ENCODE data around the gene RAB40B.
A peak's percentile ranks its signal among the peaks of the same experiment; 100 is the strongest.

Gene RAB40B

GRCh38 chr17:82650723-82651122 is 47.8 kb downstream of the RAB40B start:
- POLR2A ChIA-PET (ENCODE audit: low non-redundant PET) = no interaction called here
- TF ChIP-seq, protein P1, sequence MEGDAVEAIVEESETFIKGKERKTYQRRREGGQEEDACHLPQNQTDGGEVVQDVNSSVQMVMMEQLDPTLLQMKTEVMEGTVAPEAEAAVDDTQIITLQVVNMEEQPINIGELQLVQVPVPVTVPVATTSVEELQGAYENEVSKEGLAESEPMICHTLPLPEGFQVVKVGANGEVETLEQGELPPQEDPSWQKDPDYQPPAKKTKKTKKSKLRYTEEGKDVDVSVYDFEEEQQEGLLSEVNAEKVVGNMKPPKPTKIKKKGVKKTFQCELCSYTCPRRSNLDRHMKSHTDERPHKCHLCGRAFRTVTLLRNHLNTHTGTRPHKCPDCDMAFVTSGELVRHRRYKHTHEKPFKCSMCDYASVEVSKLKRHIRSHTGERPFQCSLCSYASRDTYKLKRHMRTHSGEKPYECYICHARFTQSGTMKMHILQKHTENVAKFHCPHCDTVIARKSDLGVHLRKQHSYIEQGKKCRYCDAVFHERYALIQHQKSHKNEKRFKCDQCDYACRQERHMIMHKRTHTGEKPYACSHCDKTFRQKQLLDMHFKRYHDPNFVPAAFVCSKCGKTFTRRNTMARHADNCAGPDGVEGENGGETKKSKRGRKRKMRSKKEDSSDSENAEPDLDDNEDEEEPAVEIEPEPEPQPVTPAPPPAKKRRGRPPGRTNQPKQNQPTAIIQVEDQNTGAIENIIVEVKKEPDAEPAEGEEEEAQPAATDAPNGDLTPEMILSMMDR (conservative IDR thresholded peaks at IDR 0.05; ENCODE audit: low read depth) = no peak

DNA sequence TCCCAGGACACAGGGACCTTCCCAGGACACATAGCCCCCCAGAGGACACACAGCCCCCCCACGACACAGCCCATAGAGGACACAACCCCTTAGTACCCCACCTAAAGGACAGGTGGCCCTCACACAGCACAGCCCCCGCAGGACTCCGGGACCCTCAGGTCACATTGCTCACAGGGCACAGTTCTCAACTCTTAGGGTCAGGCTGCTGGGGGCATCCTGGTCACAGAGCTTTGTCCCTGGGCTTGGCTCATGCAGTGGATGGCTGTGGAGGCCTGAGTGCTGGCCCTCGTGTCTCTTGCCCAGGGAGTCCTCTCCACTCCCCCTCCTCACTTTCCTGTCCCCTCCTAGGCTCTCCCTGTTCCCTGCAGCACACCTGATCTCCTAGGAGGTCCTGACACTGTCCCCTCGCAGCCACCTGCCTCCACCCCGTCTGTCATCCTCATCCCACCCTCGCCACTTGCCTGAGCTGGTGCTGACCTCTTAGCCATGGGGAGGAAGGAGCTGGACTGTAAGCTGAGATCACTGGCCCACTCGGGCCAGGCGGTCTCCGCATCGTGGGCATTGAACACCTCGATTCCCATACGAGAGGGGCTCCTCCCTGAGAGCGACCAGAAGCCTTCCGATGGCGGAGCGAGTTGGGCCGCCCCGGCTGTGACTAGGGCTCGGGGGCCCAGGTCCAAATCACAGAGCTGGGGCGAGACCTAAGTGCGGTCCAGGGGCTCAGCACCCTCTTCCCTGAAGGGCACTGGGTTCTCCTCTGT is 48.8 kb downstream of the RAB40B start:
- TF ChIP-seq, protein P1 (conservative IDR thresholded peaks at IDR 0.05; ENCODE audit: low read depth) = no peak
- peak overlapping the region; percentile 97 for H3K27ac ChIP-seq
- ChIA-PET POLR2A (ENCODE audit: low non-redundant PET) (no interaction called here), CTCF (no interaction called here)
- DNase-seq (ENCODE audit: low spot score) = no peak

More at GRCh38 chr17:82650723-82651122, 47.8 kb downstream of the RAB40B start:
- DNase-seq (ENCODE audit: low spot score) = no peak
- CTCF ChIA-PET = interaction anchor here (0.5 to 0.6 kb wide), 2 partner anchors 125 to 1965 kb away, joined by 3 read pairs; no protein-coding TSS in a partner anchor
- H3K27ac ChIP-seq = no peak overlapping the region

DNA sequence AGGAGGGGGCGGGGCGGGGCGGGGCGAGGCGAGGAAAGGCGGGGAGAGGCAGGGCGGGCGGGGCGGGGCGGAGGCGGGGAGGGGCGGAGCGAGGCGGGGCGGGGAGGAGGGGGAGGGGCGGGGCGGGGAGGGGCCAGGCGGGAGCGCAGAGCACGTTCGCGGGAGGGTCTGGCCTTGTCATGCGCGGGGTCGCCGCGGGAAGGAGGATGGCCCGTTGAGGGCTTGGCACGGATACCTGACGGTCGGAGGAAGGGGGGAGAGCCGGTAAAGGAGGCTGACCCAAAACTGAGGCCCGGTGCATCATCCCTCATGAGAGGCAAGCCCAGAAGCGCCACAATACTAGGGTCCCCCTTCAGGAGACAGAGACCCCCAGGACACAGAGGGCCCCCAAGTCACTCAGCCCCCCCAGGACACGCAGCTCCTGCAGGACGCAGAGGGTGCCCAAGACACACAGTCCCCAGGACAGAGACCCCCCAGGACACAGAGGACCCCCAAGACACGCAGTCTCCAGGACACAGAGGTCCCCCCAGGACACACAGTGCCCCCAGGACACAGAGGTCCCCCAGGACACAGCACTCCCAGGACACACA is 49.7 kb downstream of the RAB40B start:
- H3K27ac ChIP-seq = peak overlapping the region; percentile 97
- CTCF ChIA-PET = no interaction called here
- DNase-seq (ENCODE audit: low spot score) = peak; percentile 67
- TF ChIP-seq, protein P1 (conservative IDR thresholded peaks at IDR 0.05; ENCODE audit: low read depth) = no peak
- POLR2A ChIA-PET (ENCODE audit: low non-redundant PET) = no interaction called here

DNA sequence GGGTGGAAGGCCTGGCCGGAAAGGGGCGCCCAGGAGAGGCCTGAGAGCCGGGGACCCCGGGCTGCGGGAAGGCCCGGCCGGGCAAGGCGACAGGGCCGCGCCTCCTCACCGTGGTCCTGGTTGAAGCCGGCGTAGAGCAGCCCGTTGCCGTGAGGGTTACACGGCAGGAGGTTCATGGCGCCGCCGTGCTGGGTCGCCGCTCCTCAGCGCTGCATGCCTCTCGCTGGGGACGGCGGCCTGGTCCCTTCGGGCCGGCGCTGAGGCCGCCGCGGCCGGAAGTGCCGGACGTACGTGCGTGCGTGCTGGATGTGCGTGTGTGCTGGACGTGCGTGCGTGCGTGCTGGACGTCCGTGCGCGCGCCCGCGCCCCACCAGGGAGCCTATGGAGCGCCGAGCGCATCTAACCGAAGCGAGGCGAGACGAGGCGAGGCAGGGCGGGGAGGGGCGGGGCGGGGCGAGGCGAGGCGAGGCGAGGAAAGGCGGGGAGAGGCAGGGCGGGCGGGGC is 50.3 kb downstream of the RAB40B start, which contains the start of gene WDR45B:
Gene WDR45B, minus strand, starts transcription at position 280 of the 504 bp plus-strand sequence. Its CDS starts 104 bp downstream, at position 176.
- TF ChIP-seq, protein P1 (conservative IDR thresholded peaks at IDR 0.05; ENCODE audit: low read depth) = no peak
- H3K27ac ChIP-seq = peak within 1 kb of the TSS; percentile 97
- POLR2A ChIA-PET (ENCODE audit: low non-redundant PET) = no interaction called here
- DNase-seq (ENCODE audit: low spot score) = peak; percentile 97
- CTCF ChIA-PET = interaction anchor here (0.6 kb wide), 1 partner anchor 86 kb away, joined by 3 read pairs; no protein-coding TSS in a partner anchor

DNA sequence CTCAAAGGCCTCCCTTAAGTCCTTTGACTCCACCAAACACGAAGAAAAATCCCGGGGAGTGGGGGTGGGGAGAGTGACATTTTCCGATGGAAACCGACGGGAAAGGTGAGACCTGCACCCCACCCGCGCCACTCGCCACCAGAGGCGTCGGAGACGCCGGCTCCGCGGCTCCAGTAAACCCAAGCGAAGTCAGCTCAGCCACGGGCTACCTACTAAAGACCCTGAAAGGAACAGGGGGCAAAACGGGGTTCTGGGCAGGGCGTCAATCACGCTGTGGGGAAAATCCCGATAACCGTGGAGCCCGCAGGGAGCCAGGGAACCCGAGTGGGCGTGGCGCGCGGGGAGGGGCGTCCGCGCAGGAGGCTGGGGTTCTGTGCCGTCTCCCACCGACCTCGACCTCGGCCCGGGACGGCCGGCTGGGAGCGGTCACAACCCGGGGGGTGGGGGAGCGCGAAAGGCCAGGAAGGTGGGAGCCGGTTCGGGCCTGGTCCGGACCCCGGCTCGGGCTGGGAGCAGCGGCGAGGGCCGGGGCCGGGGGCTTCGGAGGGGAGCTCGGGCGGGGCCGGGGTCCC is 50.8 kb downstream of the RAB40B start:
- ChIA-PET CTCF (interaction anchor here (0.6 kb wide), 1 partner anchor 86 kb away, joined by 3 read pairs; no protein-coding TSS in a partner anchor), POLR2A (ENCODE audit: low non-redundant PET) (no interaction called here)
- TF ChIP-seq, protein P1 (conservative IDR thresholded peaks at IDR 0.05; ENCODE audit: low read depth) = no peak
- peak overlapping the region; percentile 97 for H3K27ac ChIP-seq
- DNase-seq (ENCODE audit: low spot score) = peak; percentile 38

- ChIA-PET POLR2A (ENCODE audit: low non-redundant PET) (no interaction called here), CTCF (no interaction called here)
- peak overlapping the region; percentile 11; the same call in 1 of the 2 replicates for H3K27ac ChIP-seq
- TF ChIP-seq, protein P1 (conservative IDR thresholded peaks at IDR 0.05; ENCODE audit: low read depth) = no peak
- DNase-seq (ENCODE audit: low spot score) = no peak
Measured at GRCh38 chr17:82645516-82645915, 53.0 kb downstream of the RAB40B start.
